ENCODE results near the gene LRRC28. TPM values are rescaled to one million over a fixed set of nuclear protein-coding genes. Genes with fewer than 3 reads are reported as not detected.

Gene LRRC28
- total and polyA plus RNA-seq, 2 experiments from 2014 or later = 24.9 to 45.5 TPM

DNA sequence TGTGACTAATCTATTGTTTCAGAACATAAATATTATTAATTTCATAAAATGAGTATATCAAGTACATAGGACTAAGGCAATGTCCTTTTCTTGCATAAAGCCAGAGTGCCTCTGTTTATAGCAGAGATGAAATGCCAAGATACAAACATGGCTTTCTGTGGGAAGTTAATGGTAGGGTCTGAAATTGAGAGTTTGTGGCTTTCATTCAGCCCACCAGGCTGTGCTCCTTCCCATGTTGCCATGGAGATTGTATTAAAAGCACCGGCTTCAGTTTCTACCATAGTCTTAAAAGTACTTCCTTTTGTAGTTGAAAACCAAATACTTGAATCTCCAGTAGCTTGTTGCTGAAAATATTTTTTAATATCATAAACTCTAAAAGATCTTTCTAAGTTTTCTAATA is 114.0 kb downstream of the LRRC28 start:
- H3K4me1 ChIP-seq (ENCODE audit: low read depth) = no peaks in the 10 kb centered on the region
- H3K27ac ChIP-seq = no peak overlapping the region
- no peaks in the 10 kb centered on the region for H3K36me3 ChIP-seq
- no peaks in the 10 kb centered on the region for H3K27me3 ChIP-seq
- no peak overlapping the region for H3K4me3 ChIP-seq
- DNase-seq (ENCODE audit: low read depth in 1 of 2, low spot score in 1 of 2) = no peak
- no peaks in the 10 kb centered on the region for H3K9me3 ChIP-seq (ENCODE audit: low read depth)
- TF ChIP-seq, protein P1, sequence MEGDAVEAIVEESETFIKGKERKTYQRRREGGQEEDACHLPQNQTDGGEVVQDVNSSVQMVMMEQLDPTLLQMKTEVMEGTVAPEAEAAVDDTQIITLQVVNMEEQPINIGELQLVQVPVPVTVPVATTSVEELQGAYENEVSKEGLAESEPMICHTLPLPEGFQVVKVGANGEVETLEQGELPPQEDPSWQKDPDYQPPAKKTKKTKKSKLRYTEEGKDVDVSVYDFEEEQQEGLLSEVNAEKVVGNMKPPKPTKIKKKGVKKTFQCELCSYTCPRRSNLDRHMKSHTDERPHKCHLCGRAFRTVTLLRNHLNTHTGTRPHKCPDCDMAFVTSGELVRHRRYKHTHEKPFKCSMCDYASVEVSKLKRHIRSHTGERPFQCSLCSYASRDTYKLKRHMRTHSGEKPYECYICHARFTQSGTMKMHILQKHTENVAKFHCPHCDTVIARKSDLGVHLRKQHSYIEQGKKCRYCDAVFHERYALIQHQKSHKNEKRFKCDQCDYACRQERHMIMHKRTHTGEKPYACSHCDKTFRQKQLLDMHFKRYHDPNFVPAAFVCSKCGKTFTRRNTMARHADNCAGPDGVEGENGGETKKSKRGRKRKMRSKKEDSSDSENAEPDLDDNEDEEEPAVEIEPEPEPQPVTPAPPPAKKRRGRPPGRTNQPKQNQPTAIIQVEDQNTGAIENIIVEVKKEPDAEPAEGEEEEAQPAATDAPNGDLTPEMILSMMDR (IDR thresholded peaks at IDR 0.05; ENCODE audit: low read depth, low read length) = no peak

DNA sequence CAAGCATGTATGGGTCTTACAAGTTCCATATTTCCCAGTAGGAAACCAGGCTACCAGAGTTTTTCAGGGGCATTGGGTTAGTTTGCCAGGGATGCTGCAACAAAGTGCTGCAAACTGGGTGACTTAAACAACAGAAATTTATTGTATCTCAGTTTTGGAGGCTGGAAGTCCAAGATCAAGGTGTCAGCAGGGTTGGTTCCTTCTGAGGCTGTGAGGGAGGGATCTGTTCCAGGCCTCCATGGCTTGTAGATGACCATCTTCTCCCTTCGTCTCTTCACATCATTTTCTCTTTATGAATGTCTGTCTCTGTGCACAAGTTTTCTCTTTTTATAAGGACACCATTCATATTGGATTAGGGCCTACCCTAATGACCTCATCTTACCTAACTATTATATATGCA is 114.7 kb downstream of the LRRC28 start:
- TF ChIP-seq, protein P1 (IDR thresholded peaks at IDR 0.05; ENCODE audit: low read depth, low read length) = no peak
- H3K4me1 ChIP-seq (ENCODE audit: low read depth) = no peaks in the 10 kb centered on the region
- H3K27ac ChIP-seq = no peak overlapping the region
- no peak overlapping the region for H3K4me3 ChIP-seq
- no peaks in the 10 kb centered on the region for H3K36me3 ChIP-seq
- H3K27me3 ChIP-seq = no peaks in the 10 kb centered on the region
- DNase-seq (ENCODE audit: low read depth in 1 of 2, low spot score in 1 of 2) = no peak
- no peaks in the 10 kb centered on the region for H3K9me3 ChIP-seq (ENCODE audit: low read depth)

DNA sequence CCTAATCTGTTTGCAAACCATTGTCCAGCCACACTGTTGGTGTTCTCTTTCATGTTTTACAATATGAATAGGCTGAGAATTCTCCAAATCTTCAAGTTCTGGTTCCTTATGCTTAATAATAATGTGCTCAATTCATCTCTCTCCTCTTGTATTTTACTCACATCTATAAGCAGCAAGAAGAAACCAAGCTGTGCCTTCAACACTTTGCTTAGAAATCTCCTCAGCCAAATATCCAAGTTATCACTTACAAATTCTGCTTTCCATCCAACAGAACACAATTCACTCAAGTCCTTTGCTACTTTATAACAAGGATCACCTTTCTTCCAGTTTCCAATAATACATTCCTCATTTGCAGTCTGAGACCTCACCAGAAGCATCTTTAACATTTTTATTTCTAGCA is 117.5 kb downstream of the LRRC28 start:
- DNase-seq (ENCODE audit: low read depth in 1 of 2, low spot score in 1 of 2) = no peak
- TF ChIP-seq, protein P1 (IDR thresholded peaks at IDR 0.05; ENCODE audit: low read depth, low read length) = no peak
- H3K27ac ChIP-seq = no peak overlapping the region
- no peaks in the 10 kb centered on the region for H3K9me3 ChIP-seq (ENCODE audit: low read depth)
- H3K4me3 ChIP-seq = no peak overlapping the region
- no peaks in the 10 kb centered on the region for H3K36me3 ChIP-seq
- H3K27me3 ChIP-seq = no peaks in the 10 kb centered on the region
- no peaks in the 10 kb centered on the region for H3K4me1 ChIP-seq (ENCODE audit: low read depth)

DNA sequence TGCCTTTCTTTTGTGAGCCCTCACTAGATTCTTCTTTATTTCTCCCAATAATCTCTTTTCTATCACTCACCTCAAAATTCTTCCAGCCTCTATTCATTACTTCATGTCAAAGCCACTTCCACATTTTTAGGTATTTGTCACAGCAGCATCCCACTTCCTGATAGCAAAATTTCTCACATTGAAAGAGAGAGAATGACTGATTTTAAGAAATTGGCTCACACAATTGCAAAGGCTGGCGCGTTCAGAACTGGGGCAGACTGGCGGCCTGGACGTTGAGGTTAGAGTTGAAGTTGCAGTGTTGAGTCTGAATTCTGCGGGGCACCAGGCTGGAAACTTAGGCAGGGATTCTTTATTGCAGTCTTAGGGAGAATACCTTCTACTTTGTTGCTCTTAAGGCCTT is 117.9 kb downstream of the LRRC28 start:
- H3K9me3 ChIP-seq (ENCODE audit: low read depth) = no peaks in the 10 kb centered on the region
- DNase-seq (ENCODE audit: low read depth in 1 of 2, low spot score in 1 of 2) = no peak
- H3K4me1 ChIP-seq (ENCODE audit: low read depth) = no peaks in the 10 kb centered on the region
- H3K4me3 ChIP-seq = no peak overlapping the region
- H3K27ac ChIP-seq = no peak overlapping the region
- TF ChIP-seq, protein P1 (IDR thresholded peaks at IDR 0.05; ENCODE audit: low read depth, low read length) = no peak
- H3K36me3 ChIP-seq = no peaks in the 10 kb centered on the region
- H3K27me3 ChIP-seq = no peaks in the 10 kb centered on the region

DNA sequence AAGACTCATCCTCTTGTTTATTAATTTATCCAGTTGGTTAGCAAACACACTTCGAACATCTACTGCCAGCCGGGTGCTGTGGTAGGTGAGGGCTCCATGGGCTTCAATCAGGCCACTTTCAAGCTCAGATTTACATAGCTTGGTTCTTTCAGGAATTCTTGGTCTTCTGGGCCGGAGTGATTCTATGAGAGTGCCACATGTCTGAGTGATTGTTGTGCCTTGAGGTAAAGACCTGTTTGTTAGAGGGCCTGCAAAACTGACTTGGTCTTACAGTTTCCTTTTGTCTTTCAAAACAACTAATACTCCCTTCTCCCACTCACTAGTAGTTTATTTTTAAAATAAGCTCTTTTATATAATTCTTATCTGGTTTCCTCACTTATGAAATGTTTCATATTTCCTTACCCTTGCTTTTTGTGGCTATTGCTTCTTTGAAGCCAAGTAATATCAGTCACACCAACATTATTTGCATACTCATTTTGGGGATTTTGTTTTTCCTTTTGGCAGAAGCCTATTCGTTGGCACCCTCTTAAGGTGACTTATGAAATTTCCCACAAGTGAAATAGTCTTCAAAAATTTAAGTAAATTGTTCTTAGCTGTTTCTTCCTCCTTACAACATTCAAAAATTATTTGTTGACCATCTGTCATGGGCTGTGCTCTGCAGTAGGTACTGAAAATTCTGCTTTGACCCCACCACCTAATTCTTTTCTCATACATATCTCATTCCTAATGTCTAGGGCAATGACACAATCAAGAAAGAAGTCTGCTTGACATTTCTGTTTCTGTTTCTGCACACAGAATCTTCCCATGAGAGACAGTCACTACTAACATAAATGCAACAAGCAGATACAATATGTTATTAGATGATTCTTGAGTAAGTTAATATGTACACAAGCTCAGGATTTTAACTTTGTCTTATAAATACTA is 120.2 kb downstream of the LRRC28 start:
- TF ChIP-seq, protein P1 (IDR thresholded peaks at IDR 0.05; ENCODE audit: low read depth, low read length) = no peak
- no peak overlapping the region for H3K27ac ChIP-seq
- H3K4me1 ChIP-seq (ENCODE audit: low read depth) = no peaks in the 10 kb centered on the region
- no peaks in the 10 kb centered on the region for H3K9me3 ChIP-seq (ENCODE audit: low read depth)
- H3K36me3 ChIP-seq = no peaks in the 10 kb centered on the region
- H3K4me3 ChIP-seq = no peak overlapping the region
- no peaks in the 10 kb centered on the region for H3K27me3 ChIP-seq
- DNase-seq (ENCODE audit: low read depth in 1 of 2, low spot score in 1 of 2) = peak in 1 of 2 donors; percentile 68
